Upper lobe of left lung (tissue), 6 donors: ENCODE results near the gene PFKFB4. TPM values are rescaled to one million over a fixed set of nuclear protein-coding genes. Genes with fewer than 3 reads are reported as not detected.

Source experiments
- ATAC-seq, 2 donors: fragments of 200-7000 bp; cut with Tn5 transposase; one replicate each; pipeline ENCODE4 v1.9.1; 2022; ENCODE audit warnings: mild to moderate bottlenecking in 2 of 2, moderate library complexity in 2 of 2; ENCODE audit not compliant: low FRiP score in 2 of 2
- DNase-seq, 2 donors: peaks; one replicate each; pipeline ENCODE4 v3.0.0-alpha.2; 2019 to 2020
- H3K27ac ChIP-seq, 4 donors: fragments of 200-600 bp; sonication (generic); one replicate each; pipeline ENCODE4 v1.5.1; 2016 to 2019
- H3K27me3 ChIP-seq, 4 donors: fragments of 200-600 bp; sonication (generic); one replicate each; pipeline ENCODE4 v1.5.1; 2017 to 2019
- H3K36me3 ChIP-seq, 4 donors: fragments of 200-600 bp; sonication (generic); one replicate each; pipeline ENCODE4 v1.5.1; 2016 to 2019
- H3K4me1 ChIP-seq, 4 donors: fragments of 200-600 bp; sonication (generic); one replicate each; pipeline ENCODE4 v1.5.1; 2018 to 2019
- H3K4me3 ChIP-seq, 4 donors: fragments of 200-600 bp; sonication (generic); one replicate each; pipeline ENCODE4 v1.5.1; 2017 to 2019; ENCODE audit warnings: mild to moderate bottlenecking in 2 of 4, moderate library complexity in 1 of 4
- H3K9me3 ChIP-seq, 4 donors: fragments of 200-600 bp; sonication (generic); one replicate each; pipeline ENCODE4 v1.5.1; 2018 to 2019
- EP300 ChIP-seq, 4 donors: sonication (generic); formaldehyde crosslinking; IDR thresholded peaks; one replicate each; pipeline ENCODE4 v1.5.1; 2017; ENCODE audit warnings: antibody characterized with exemption in 4 of 4, control low read depth in 2 of 4
- POLR2A ChIP-seq, 4 donors: fragments of 450-650 bp; IDR thresholded peaks; one replicate each; pipeline ENCODE4 v1.5.1; 2016 to 2017; ENCODE audit warnings: antibody characterized with exemption in 4 of 4, mild to moderate bottlenecking in 2 of 4
- POLR2AphosphoS5 ChIP-seq, 2 donors: sonication (generic); formaldehyde crosslinking; IDR thresholded peaks; one replicate each; pipeline ENCODE4 v1.5.1; 2017; ENCODE audit warnings: antibody characterized with exemption in 2 of 2
- WGBS, 2 donors: methylation state at CpG; one replicate each; pipeline ENCODE4 v1.1.5; 2017 to 2018; 5-methylcytosine and 5-hydroxymethylcytosine counted together
- total RNA-seq, 6 donors: library from RNA; depleted of rRNA in 4 of 6; stranded (reverse); fragments of >200 nt in 4 of 6; gene quantifications; one replicate each; pipeline versions ENCODE4 v1.1.0 to v1.2.1, GENCODE V29; 2016 to 2021
- TF ChIP-seq, protein P1 (sequence below), 6 experiments: fragments of 450-650 bp in 4 of 6; fragments of 200-600 bp in 2 of 6; sonication (generic) in 2 of 6; IDR thresholded peaks; one replicate each; pipeline ENCODE4 v1.5.1; 2016 to 2019; ENCODE audit warnings: antibody characterized with exemption in 6 of 6
- donor health status: DM: no; HTN: no; CAD: no; lungs with moderate emphysema.
- donor health status: DM: no; HTN: yes; CAD: no; lungs with severe emphysema.

PFKFB4 gene
- total RNA-seq, 6 donors from 2014 or later: 5.9 to 16.8 (median 9.8) TPM

DNA sequence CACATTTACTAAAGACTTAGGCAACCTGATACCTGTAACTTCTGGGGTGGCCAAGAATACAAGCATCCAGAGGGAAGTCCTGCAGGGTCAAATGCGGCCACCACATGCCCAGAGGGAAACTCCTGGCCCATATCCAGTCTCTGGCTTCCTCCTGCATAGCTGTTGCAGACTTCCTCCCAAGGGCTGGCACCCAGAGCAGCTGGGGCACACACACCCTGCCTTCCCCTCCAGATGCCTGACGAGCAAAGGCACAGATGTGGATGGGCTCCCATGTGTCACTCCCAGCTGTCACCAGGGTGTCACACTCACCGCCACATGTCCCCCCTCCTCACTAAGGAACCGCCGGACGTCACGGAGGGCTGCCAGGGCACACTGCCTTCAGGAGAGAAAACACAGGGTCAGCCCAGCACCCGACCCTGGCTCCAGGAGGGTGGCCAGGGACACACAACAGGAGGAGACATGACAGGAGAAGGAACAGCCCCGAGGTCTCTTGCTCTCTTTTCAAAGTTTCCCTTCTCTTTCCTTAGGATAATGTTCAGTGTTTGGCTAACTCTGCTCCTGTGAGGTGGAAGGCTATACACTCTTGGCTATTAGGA is 13.2 kb downstream of the PFKFB4 start:
- no peak for TF ChIP-seq EP300 (IDR thresholded peaks at IDR 0.05)
- no peak for TF ChIP-seq POLR2AphosphoS5 (IDR thresholded peaks at IDR 0.05)
- TF ChIP-seq, protein P1, sequence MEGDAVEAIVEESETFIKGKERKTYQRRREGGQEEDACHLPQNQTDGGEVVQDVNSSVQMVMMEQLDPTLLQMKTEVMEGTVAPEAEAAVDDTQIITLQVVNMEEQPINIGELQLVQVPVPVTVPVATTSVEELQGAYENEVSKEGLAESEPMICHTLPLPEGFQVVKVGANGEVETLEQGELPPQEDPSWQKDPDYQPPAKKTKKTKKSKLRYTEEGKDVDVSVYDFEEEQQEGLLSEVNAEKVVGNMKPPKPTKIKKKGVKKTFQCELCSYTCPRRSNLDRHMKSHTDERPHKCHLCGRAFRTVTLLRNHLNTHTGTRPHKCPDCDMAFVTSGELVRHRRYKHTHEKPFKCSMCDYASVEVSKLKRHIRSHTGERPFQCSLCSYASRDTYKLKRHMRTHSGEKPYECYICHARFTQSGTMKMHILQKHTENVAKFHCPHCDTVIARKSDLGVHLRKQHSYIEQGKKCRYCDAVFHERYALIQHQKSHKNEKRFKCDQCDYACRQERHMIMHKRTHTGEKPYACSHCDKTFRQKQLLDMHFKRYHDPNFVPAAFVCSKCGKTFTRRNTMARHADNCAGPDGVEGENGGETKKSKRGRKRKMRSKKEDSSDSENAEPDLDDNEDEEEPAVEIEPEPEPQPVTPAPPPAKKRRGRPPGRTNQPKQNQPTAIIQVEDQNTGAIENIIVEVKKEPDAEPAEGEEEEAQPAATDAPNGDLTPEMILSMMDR (IDR thresholded peaks at IDR 0.05): no peak
- no peak for TF ChIP-seq POLR2A (IDR thresholded peaks at IDR 0.05)
- Histone ChIP-seq H3K27me3 (no peaks in the 10 kb centered on the region), H3K4me1 (peaks cover 0 to 10% (median 8%) of the 10 kb centered on the region in 4 donors), H3K9me3 (no peaks in the 10 kb centered on the region), H3K27ac (peak overlapping the region in 3 of 4 donors; percentile 1 to 64 (median 21)), H3K36me3 (peaks cover 0 to 28% (median 5%) of the 10 kb centered on the region in 4 donors), H3K4me3 (no peak overlapping the region)
- DNase-seq: peak in 1 of 2 donors; percentile 65
- peak; percentile 61 to 86 for ATAC-seq
- WGBS, 2 donors: 28 to 49% methylated on average over 2 to 9 of the region's 9 CpGs

DNA sequence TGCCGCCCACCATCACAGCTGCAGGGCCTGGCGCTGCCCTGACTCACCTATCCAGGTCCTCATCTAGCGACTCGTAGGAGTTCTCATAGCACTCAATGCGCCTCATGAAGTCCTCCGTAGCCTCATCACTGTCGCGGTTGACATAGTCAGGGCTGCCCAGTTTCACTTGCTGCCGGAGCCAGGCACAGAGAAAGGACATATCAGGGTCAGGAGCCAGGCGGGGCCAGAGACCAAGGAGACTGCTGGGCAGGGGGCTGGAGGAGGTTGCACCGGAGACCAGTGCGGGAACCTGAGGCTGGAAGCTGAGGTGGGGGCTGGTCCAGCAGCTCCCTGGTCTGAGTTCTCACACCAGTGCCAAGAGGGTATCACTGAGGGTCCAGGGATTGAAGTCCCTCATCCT is 18.2 kb downstream of the PFKFB4 start:
- no peaks in the 10 kb centered on the region for H3K27me3 ChIP-seq
- no peaks in the 10 kb centered on the region for H3K9me3 ChIP-seq
- 92 to 94% methylated on average over 12 of the region's 12 CpGs for WGBS, 2 donors
- H3K36me3 ChIP-seq: peaks cover 0 to 48% (median 13%) of the 10 kb centered on the region in 4 donors
- no peak overlapping the region for H3K4me3 ChIP-seq
- peaks cover 0 to 6% (median 2%) of the 10 kb centered on the region in 4 donors for H3K4me1 ChIP-seq
- DNase-seq (no peak), ATAC-seq (no peak)
- TF ChIP-seq POLR2A (IDR thresholded peaks at IDR 0.05): no peak
- no peak for TF ChIP-seq POLR2AphosphoS5 (IDR thresholded peaks at IDR 0.05)
- TF ChIP-seq EP300 (IDR thresholded peaks at IDR 0.05): no peak
- H3K27ac ChIP-seq: no peak overlapping the region

DNA sequence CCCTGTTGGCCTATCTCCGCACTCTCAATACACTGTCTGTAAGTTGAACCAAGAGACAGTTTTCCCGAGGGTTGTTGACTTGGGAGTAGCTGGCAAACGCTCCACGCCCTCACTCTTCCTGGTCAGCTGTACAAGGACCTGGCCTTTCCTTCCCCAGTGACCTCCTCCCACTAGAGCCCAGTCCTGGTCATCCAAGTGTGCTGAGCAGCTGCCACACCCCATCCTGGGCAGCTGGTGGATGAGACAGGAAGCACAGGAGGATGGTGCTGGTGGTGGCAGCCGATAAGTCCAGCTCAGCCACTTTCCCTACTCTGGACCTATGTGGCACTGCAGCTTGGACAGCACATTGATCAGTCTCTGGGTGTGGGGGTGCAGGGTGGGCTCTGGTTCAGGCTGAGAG is 19.8 kb downstream of the PFKFB4 start:
- Histone ChIP-seq H3K27ac (no peak overlapping the region), H3K9me3 (no peaks in the 10 kb centered on the region), H3K4me3 (no peak overlapping the region), H3K27me3 (no peaks in the 10 kb centered on the region), H3K36me3 (peaks cover 0 to 45% (median 13%) of the 10 kb centered on the region in 4 donors), H3K4me1 (no peaks in the 10 kb centered on the region)
- ATAC-seq (peak in 1 of 2 donors; percentile 25), DNase-seq (no peak)
- WGBS, 2 donors: 78 to 100% methylated on average over 2 to 5 of the region's 5 CpGs
- TF ChIP-seq POLR2A (IDR thresholded peaks at IDR 0.05): no peak

DNA sequence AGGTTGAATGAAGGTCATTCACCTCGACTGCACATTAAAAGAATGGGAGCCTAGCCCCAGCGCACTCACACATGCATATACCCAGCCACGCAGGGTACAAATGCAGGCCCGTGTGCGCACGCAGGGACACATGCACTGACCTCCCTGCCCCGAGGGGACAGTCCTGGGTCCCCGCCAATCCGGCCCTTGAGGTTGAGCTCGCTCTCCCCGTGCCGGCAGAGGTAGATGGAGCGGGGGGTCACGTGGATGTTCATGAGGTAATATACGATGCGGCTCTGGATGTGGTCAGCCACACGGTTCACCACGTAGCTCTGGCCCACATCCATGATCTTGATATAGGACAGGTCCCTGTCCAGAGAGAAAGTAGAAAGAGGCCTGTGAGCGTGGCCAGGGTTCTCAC is 20.5 kb downstream of the PFKFB4 start:
- Histone ChIP-seq H3K27ac (no peak overlapping the region), H3K4me1 (no peaks in the 10 kb centered on the region), H3K4me3 (no peak overlapping the region), H3K9me3 (no peaks in the 10 kb centered on the region), H3K27me3 (no peaks in the 10 kb centered on the region), H3K36me3 (peaks cover 0 to 45% (median 13%) of the 10 kb centered on the region in 4 donors)
- TF ChIP-seq POLR2AphosphoS5 (IDR thresholded peaks at IDR 0.05): no peak
- TF ChIP-seq POLR2A (IDR thresholded peaks at IDR 0.05): no peak
- no peak for TF ChIP-seq EP300 (IDR thresholded peaks at IDR 0.05)
- TF ChIP-seq, protein P1 (IDR thresholded peaks at IDR 0.05): no peak
- DNase-seq (peak in 1 of 2 donors; percentile 56), ATAC-seq (peak; percentile 20 to 23)
- 93 to 94% methylated on average over 13 to 19 of the region's 19 CpGs for WGBS, 2 donors

GRCh38 chr3:48535578-48535977 is 21.0 kb downstream of the PFKFB4 start:
- no peak overlapping the region for H3K27ac ChIP-seq
- no peaks in the 10 kb centered on the region for H3K9me3 ChIP-seq
- 99 to 100% methylated on average over 4 of the region's 4 CpGs for WGBS, 2 donors
- H3K4me1 ChIP-seq: no peaks in the 10 kb centered on the region
- H3K4me3 ChIP-seq: no peak overlapping the region
- TF ChIP-seq POLR2A (IDR thresholded peaks at IDR 0.05) (no peak), POLR2AphosphoS5 (IDR thresholded peaks at IDR 0.05) (no peak), EP300 (IDR thresholded peaks at IDR 0.05) (no peak)
- TF ChIP-seq, protein P1 (IDR thresholded peaks at IDR 0.05): no peak
- H3K36me3 ChIP-seq: peaks cover 0 to 45% (median 13%) of the 10 kb centered on the region in 4 donors
- ATAC-seq: no peak
- no peaks in the 10 kb centered on the region for H3K27me3 ChIP-seq
- no peak for DNase-seq

DNA sequence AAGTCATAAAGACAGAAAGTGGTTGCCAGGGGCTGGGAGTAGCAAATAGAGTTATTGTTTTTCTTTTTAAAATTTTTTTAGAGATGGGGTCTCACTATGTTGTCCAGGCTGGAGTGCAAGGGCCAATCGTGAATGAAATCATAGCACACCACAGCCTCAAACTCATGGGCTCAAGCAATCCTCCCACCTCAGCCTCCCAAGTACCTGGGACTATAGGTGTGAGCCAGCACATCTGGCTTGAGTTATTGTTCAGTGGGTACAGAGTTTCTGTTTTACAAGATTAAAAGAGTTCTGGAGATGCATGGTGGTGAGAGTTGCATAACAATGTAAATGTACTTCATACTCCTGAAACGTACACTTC is 23.6 kb downstream of the PFKFB4 start:
- Histone ChIP-seq H3K4me3 (no peak overlapping the region), H3K9me3 (no peaks in the 10 kb centered on the region), H3K27me3 (no peaks in the 10 kb centered on the region), H3K4me1 (no peaks in the 10 kb centered on the region), H3K27ac (no peak overlapping the region), H3K36me3 (peaks cover 0 to 27% (median 11%) of the 10 kb centered on the region in 4 donors)
- ATAC-seq (no peak), DNase-seq (no peak)
- 73 to 76% methylated on average over 2 of the region's 2 CpGs for whole genome bisulfite sequencing, 2 donors
- TF ChIP-seq EP300 (IDR thresholded peaks at IDR 0.05) (no peak), POLR2A (IDR thresholded peaks at IDR 0.05) (no peak)
